C1 segment of cervical spinal cord (tissue), 14 donors: ENCODE data around the gene HPCAL4.

Source experiments
- DNase-seq, 14 donors: peaks; one replicate each; lab custom pipeline; 2025; lab: John Stamatoyannopoulos, UW

The HPCAL4 gene

DNA sequence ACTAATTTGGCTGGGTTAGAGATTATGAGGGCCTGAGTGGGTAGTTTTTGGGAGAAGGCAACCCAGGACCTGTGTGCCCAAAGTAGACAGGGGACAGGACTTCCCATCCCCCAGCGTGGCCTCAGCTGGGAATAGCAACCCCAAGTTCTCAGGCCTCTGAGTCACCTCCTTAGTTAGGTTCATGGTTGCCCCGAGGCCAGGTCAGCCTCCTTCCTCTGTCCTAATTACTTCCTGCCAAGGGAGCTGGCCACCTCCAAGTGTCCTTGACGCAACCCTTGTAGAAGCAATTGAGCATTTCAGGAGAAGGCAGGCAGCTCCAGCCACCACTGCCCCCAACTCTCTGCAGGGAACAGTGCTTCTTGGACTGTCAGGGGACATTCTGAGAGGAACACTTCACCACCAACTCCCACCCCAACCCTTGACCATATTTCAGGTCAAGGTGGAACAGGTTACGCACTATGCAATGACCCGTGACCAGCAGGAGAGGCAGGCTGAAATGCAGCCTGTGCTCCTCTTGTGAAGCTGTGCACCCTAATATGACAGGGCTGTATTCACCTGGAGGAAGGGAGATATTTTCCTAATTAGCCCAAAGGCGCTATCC is 14.2 kb downstream of the HPCAL4 start:
- DNase-seq, result peak in 1 of 14 donors; percentile 34

DNA sequence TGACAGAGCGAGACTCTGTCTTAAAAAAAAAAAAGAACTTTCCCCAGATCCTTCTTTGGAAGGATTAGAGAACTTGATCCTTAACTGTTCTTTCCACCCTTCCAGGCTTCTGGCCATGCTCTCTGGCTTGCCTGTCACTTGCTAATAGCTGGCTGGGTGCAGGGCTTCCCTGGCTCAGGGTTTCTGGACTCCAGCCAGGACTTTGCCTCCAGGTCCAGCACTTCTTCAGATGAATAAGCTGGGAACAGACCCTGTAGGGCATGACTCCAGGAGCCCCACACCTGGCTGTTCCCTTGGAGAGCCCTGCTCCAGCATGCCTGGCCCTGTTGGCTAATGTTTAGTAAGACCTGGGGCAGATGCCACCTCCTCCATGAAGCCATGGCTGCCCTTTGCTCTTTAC is 16.0 kb downstream of the HPCAL4 start:
- peak in 3 of 14 donors; percentile 35 to 50 (median 42) for DNase-seq

DNA sequence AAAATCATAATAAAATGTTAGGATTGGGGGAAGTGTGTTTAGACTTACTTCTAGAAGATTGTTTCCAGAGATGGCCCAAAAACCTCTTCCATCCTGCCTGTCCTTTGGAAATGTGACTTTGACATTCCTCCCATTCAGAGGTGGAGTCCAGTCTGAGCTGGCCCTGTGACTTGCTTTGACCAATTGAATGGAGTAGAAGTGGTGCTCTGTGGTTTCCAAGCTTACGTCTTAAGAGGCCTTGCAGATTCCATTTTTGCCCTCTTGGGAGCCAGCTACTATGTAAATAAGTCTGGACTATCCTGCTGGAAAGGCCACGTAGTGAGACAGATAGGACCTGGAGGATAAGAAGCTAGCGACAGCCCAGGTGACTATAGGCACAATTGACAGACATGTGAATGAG is 18.0 kb downstream of the HPCAL4 start:
- no peak for DNase-seq

DNA sequence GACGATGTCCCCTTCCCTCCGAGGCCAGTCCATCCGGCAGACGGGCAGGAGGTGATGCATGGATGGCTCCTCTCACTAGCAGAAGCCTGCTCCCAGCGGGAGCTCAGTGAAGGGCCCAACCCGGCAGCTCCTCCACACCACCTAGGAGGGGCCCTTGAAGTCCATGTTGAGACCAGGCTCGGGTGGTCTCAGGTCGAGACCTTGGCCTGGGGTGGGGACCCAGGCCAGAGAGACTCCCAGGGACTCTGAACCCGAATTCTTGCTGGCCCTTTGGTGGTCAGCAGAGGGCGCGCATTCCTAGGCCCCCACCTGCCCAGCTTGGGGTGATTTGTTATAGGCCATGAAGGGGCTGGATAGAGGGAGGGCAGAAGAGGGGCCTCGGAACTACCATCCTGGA is 18.7 kb downstream of the HPCAL4 start:
- peak in 3 of 14 donors; percentile 29 to 67 (median 36) for DNase-seq

DNA sequence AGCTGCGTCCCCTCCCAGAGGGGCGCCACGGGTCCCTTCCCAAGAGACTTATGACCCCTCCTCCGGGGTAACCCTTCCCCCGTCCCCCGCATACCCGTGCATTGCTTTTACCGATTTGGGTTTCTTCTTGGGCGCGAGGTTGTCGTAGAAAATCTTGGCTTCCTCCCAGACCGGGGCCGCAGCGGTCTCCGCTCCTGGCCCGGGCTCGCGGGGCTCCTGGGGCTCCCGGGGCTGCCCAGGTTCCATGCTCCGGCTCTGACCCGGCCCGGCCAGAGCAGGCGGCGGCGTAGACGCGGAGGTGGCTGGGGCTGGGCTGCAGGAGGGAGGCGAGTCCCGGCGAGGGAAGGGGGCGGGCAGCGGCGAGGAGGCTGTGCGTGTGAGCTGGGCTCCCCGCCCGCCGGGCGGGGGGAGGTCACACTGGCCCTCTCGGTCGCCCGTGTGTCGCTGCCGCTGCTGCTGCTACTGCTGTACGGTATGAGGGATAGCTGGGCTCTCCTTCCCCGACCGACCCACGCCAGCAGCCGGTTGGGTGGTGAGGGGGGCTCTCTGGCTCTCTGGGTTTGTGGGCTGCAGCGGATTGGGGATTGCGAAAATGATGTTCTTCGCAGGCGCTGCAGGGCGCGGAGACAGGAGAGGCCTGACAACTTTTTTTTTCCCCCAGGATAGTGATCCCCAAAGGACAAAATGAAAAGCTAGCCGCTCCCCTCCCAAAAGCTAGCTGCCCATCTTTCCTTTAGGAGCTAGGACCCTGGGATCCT is 19.3 kb downstream of the HPCAL4 start, which contains the start of gene NT5C1A:
NT5C1A (minus strand) TSS at position 315 of the 758 bp plus-strand sequence; CDS start at position 246, 69 bp downstream.
- peak in 11 of 14 donors; percentile 4 to 67 (median 32) for DNase-seq

DNA sequence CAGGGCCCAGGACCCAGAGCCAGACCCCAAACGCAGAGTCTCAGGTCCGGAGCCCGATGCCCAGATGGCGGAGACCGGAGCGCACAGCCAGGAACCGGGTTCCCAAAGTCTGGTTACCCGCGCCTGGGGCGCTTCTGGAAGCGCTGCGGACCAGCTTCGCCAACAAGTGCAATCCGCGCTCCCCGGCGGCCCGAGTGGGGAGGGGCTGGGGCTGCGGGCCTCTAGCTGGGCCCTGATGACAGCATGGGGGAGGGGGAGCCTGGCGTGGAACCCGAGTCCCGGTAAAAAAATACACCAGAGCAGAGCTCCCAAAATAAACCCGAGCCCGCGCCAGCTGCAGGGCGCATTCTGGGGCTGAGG is 19.8 kb downstream of the HPCAL4 start:
- DNase-seq, result peak in 9 of 14 donors; percentile 18 to 79 (median 23)

DNA sequence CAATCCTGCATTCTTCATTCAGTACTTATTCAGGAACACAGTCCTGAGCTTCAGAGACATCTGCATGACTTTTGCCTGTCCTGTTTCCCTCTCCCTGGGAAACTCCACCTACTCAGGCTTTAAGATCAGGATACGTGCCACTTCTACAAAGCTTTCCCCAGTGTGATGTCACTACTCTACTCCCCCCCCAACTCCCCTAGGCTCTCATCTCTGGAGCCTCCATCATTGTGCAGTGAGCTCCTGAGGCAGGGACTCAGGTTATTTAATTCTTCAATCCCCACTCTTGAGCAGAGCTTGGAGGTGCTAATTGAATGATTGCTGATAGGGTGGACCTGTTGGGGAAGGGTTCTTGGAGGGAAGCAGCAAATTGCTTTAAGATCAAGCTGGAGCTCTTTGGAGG is 20.5 kb downstream of the HPCAL4 start:
- DNase-seq, result no peak

DNA sequence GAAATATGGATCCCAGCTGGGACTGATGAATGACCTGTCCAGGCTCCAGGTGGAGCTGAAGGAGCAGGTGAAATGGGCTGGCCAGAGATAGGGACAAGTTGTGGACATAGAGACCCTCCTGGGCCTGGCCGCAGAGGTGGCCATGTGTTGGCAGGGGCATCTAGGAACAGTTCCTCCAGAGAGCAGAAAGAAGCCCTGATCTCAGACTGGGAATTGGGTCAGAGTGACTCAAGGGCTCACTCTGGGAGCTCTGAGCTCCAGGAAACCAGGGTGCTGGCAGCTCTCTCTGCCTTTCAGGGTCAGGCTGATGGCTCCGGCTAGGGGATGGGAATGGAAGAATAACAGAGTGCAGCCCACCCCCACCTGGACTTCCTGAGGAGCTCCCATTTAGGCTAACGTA is 22.3 kb downstream of the HPCAL4 start:
- DNase-seq, result peak in 1 of 14 donors; percentile 53

DNA sequence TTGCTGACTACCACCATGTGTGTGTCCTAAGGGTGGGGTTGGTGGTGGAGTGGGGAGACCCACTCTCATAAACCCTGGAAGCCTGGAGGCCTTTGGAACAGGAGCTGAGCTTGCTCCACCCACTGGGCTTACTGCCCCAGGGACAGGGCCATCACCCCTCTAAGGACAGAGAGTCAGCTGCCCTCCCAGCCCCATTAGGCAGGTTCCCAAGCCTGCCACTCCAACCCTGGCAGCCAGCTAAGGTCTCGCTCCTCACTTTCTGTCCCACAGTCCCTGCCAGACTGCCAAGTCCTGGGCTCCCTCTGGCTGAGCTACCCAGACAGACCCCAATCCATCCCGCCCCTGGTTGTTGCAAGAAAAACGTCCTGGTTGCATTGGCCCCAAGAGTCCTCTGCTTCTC is 23.1 kb downstream of the HPCAL4 start:
- peak in 8 of 14 donors; percentile 8 to 67 (median 34) for DNase-seq

DNA sequence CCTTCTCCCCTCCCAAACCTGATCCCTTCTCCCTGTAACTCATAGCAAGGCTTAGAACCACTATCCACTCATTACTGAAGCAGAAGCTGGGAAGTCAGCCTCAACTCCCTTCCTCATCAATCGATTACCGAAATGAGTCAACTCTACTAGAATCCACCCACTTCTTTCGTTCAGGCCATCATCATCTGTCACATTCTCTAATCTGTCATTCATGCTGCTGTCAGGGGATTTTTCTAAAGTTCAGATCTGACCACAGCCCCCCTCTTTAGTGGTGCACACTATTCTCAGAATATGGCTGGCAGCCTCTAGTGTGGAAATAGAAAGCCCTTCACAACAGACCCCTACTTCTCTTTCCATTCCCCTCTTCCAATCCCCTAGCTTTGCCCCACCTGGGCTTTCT is 24.5 kb downstream of the HPCAL4 start:
- DNase-seq, result no peak

DNA sequence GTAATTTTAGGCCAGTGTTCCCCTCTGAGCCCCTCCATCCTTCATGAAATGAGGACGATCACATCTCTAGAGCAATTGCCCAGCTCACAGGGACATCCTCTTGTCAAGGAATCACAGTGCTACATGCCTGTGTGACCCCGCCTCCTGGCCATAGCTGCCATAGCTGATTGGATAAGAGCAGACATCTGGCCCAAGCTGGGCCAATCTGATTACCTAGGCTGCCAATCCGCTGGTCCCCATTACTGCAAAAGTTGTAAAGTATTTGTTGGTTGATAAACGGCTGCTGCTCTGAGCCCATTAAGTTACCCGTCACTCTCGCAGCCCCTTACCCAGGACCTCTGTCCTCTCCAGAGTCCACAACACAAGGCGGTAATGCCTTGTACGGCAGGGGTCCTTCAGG is 27.7 kb downstream of the HPCAL4 start:
- DNase-seq, result no peak

DNA sequence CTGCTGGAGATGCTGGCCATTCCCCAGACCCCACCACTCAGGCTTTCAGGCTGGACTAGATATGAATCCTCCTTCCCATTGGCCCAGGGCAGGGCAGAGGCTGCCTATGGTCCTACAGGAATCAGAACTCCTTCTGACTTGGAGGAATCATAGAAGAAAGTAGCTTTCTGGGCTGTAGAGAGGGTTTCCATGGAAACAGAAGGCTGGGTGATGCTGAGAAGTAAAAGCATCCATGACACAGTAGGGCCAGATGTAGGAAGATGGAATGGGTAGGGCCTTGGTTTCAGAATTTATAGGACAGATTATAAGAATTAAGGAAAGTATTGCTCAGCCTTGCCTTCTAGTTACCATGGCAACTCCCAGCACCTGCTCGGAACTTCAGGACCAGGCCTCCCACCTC is 28.4 kb downstream of the HPCAL4 start:
- DNase-seq, result no peak

DNA sequence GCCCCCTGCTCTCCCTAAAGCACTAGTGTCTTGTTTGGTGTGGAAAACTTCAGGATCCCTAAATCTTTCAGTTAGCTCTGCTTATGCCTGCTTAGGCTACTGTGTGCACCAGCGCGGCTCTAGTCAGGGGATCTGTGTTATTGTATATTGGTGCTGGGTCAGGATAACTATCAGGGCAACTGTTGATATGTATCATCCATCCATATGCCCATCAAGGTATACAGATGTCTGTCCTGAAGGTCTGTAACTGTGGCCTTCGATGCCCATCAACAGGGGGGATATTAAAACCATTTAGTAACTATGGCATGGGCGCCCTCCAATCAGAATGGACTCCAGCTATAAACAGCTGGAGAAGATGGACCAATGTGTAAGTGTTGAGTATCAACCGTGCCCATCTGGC is 31.7 kb downstream of the HPCAL4 start:
- DNase-seq, result no peak

DNA sequence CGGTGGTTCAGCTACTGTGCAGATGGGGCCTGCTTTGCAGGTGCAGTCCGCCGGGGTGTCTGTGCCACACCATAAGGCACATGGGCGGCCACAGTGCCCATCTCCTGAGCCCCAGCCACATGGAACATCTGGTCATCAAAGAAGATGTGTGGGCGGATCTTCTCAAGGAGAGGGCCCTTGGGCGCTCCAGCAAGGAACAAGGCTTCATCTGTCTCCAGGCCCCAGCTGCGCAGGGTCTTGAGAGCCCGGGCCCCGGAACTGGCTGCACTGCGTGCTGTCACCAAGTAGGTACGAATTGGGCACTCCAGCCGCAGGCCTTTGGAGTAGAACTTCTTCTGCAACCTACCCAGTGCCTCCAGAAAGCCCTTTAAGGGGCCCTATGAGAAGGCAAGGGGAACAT is 32.1 kb downstream of the HPCAL4 start:
- DNase-seq, result no peak

DNA sequence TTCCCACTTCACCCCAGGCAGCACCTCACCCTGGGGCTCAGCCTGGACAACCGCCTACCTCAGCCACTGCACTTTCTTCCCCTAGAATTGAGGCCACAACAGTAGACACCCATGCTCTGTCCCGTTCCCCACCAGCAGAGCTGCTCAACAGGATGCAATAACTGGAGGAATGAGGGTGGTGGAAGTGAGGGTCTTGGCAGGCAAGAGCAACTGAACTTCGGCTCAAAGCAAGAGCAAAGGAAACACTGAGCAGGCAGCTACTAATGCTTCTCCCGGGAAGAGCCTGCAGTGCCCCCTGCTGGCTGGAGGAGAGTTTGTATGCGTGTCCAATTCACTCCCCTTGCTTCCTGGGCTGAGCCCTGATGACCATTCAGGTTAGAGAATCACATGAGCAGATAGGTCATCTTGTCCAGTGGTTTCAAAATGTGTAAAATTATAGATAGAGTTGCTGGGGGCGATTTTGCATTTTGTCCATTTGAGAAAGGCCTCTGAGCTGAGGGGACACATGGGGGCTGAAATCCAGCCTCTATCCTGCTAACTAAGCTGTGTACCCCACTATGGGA is 33.2 kb downstream of the HPCAL4 start:
- DNase-seq, result peak in 6 of 14 donors; percentile 21 to 54 (median 28)

DNA sequence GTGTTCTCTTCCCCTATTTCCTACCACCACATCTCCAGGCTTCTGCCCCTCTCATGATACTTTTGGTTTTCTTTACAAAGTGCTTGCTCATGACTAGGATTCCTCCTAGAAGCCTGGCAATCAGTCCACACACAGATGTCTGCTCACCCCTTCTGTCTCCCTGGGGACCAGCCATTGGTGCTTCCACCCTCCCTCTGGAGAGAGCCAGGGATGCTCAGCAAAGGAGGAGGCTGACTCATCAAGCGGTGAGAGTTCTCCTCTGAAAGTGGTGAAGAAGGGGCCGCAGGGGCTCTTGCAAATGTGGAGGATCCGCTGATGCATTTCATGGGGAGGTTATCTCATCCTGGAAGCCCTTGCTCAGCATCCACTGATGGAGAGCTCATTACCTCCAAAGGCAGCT is 33.8 kb downstream of the HPCAL4 start:
- DNase-seq, result no peak

DNA sequence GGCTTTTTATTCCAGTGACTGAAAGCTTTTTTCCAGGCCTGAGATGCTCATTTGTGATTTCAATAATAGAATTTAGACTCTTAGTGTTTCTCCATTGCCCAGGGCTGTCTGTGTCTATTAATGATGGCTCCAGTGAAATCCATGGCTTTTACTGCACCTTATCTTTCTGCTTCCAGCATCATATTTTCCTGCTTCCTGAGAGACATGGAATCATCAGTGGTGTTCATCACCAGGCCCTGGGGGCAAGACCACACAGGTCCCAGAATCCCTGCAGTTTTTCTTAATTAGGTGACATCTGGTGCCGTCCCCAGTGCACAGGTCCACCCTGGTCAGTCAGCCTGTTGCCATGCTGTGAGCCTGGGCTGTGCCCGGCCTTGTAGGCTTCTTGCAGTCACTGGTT is 34.8 kb downstream of the HPCAL4 start:
- peak in 1 of 14 donors; percentile 39 for DNase-seq

DNA sequence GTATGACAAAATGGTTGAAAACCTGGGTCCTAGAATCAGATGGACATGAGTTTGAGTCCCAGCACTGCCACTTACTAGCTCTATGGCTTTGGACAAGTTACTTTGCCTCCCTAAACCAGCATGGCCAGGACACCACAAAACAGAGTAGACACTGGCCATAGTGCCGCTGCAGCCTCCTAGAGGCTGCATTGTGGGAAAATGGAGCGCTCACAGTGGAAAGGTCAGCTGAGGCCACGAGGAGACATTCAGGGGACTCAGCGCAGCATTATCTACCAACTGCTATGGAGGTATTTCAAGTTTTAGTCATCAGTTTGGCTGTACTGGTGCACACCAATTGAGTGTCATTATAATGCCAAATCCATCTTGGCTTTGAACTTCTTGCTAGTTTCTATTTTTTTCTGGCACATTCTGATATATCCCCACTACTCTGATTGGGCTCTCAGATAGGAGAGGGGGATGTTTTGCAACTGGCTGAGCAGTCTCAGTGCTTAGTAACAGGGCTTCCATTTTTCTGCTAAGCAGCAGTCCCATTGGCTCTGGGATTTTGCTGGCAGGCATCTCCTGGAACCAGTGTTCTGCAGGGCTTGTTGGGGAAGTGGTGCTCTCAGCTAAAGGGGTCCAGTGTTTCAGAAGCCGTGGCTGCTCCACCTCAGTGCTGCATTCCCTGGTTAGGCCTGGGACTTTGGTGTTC is 35.5 kb downstream of the HPCAL4 start:
- DNase-seq, result peak in 1 of 14 donors; percentile 15

DNA sequence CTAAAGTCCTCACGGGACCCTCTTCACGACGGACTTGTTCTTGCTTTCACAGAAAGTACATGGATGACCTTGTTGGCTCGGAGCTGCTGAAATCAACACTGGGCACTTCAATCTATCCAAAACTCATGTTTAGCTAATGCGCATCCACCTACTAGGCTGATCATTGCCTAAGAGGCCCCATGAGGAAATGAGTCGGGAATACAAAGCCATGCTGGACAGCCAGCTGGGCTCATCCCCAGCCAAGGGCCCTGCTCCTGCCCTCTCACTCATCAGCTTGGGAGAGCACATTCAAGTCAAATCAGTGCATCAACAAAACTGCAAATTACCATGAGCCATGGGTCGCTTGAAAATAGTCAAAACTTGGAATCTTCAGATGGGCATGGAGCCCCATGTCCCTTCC is 36.9 kb downstream of the HPCAL4 start:
- peak in 1 of 14 donors; percentile 29 for DNase-seq

DNA sequence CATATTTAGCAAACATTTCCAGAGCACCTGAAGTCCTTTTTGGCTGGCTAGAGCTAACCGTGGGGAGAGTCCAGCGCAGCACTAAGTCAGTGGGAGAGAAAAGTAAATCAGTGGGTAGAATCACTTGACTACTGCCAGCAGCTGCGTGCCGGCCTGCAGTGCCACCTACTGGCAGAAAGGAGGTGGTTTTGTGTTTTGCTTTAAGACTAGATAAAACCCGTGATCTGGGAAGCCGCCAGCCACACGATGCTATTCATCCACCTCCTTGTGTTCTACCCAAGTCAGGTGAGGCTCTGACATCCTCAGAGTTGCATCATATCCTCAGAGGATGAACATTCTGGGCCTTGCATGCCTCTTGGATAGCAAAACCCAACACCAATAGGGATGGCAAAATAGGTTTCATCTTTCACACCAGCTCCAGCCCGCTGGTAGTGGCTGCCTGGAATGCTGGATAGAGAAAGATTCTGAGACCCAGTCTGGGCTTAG is 37.6 kb downstream of the HPCAL4 start:
- peak in 13 of 14 donors; percentile 11 to 74 (median 61) for DNase-seq

DNA sequence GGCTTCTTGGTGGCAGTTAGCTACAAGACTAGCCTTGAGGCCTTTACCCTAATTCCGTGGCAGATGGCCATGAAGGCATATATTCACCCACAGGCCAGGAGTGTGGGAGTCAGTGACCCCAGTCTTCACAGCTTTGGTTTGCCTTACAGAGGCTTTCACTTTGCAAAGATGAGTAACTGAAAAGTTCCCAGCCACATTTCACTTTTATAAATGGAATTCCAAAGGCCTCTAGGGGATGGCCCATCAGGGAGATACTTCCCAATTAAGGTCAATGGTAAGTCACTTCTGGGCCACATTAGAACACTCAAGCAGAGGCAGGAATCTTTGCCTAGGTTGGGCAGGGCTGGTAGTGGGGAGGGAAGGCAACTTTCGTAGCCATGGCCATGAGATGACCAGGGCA is 38.7 kb downstream of the HPCAL4 start:
- DNase-seq, result no peak

DNA sequence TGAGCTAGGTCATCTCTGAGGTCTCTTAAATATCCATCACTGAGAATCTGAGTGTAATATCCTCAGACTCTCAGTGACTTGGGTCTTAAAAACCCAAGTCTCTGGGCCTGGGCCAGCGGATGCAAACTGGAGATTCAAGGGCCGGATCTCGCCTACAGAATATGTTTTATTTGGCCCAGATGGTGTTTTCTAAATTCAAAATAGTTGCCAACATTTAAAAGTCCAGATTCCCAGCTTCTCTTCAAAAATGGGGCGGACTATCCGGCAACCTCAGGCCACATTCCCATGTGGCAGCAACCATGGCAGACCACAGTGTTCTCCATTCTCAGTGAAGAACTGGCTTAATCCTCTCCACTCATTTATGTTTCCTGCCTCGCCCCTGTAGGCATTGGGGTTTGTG is 39.1 kb downstream of the HPCAL4 start:
- no peak for DNase-seq
